Lower lobe of right lung (tissue), 2 donors: ENCODE data around the gene PEMT. TPM values are rescaled to one million over a fixed set of nuclear protein-coding genes. Genes with fewer than 3 reads are reported as not detected.
"Not testable (repeated sequence)": the region's sequence is repeated elsewhere in the genome, so short reads cannot be mapped to it uniquely, and the experiment has no call there.

ENCODE experiments used
- ATAC-seq, 2 donors: fragments of 200-7000 bp; cut with Tn5 transposase; one replicate each; pipeline ENCODE4 v1.9.1; 2020 to 2022; ENCODE audit warnings: mild to moderate bottlenecking in 2 of 2, moderate library complexity in 2 of 2
- DNase-seq: peaks from one replicate; pipeline ENCODE4 v3.0.0-alpha.2; 2020
- H3K27ac ChIP-seq: fragments of 200-600 bp; one replicate; pipeline ENCODE4 v1.8.0; 2022
- H3K27me3 ChIP-seq: fragments of 200-600 bp; one replicate; pipeline ENCODE4 v1.8.0; 2022; ENCODE audit warnings: low read depth
- H3K36me3 ChIP-seq: fragments of 200-600 bp; one replicate; pipeline ENCODE4 v1.8.0; 2022; ENCODE audit warnings: mild to moderate bottlenecking
- H3K4me1 ChIP-seq: fragments of 200-600 bp; one replicate; pipeline ENCODE4 v1.8.0; 2022
- H3K4me3 ChIP-seq: fragments of 200-600 bp; one replicate; pipeline ENCODE4 v1.8.0; 2022; ENCODE audit warnings: mild to moderate bottlenecking
- H3K9me3 ChIP-seq: fragments of 200-600 bp; one replicate; pipeline ENCODE4 v1.8.0; 2022
- intact Hi-C: fragments of 100-400 bp; cut with DNase I; formaldehyde crosslinking; loops from one replicate; pipeline ENCODE4 v1.11.0; 2022
- long read RNA-seq: library from polyadenylated mRNA; unstranded; transcript quantifications from one replicate; pipeline ENCODE4 v2.0.0, GENCODE V29; 2021
- total RNA-seq: library from RNA; stranded (reverse); fragmentation: NEBNext Ultra II Directional; extraction: Animal tissue kit (Norgen Biotek cat#: 25700); gene quantifications from one replicate; pipeline ENCODE4 v1.2.1, GENCODE V29; 2021
- TF ChIP-seq, protein P1 (sequence below): fragments of 200-600 bp; IDR thresholded peaks from one replicate; pipeline ENCODE4 v1.8.0; 2022; ENCODE audit warnings: antibody characterized with exemption, mild to moderate bottlenecking
- donor health status: DM: no; HTN: yes; CAD: no; lungs with severe emphysema.

The PEMT gene, protein sequence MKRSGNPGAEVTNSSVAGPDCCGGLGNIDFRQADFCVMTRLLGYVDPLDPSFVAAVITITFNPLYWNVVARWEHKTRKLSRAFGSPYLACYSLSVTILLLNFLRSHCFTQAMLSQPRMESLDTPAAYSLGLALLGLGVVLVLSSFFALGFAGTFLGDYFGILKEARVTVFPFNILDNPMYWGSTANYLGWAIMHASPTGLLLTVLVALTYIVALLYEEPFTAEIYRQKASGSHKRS
- 20.1 TPM for total RNA-seq
- long read RNA-seq, transcript PEMT-201 (7 exons, 1,013 nt) = major isoform, 17 of 25 reads
- long read RNA-seq, partial matches to known transcripts = 0 of 25 reads
- long read RNA-seq, other reads (novel, unspliced or antisense) = 8 of 25 reads

DNA sequence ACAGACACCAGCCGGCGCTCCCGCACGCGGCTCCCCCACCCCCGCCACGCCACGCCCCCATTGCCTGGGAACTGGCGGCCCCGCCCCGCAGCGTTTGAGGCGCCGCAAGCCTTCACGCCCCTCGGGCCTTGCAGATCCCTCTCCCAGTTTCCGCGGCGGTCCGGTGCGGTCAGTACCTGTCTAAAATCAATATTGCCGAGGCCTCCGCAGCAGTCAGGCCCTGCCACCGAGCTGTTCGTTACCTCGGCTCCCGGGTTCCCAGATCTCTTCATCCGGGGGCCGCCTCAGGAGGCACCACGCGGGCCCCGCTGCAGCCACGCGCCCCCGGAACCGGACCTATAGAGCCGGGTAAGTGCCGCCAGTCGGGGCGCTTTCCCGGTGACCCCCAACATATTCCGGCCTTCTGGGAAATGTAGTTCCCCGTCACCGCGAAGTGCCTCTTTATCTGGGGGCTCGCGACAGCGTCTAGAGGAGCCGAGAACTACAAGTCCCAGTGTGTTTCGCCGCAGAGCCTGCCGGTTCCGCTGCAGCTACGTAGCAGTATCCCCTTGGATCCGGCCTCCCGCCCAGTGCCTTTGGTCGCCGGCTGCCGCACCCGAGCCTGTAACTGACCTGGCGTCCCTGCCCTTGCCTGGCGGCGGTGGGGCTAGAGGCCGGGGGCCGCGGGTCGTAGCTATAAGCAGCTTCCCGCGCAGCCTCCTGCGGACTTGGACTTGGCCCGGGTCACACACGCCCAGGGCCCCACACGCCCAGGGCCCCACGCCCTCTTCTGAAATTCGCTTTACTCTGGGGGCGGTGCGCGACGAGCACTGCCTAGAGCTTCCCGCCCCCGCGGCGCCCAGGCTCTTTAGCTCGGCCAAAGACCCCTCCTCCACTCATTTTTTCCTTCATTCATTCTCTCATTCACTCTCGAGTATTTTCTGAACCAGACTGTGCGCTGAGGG lies at the start of gene PEMT:
PEMT (minus strand) TSS at position 354 of the 944 bp plus-strand sequence; CDS start at position 272, 82 bp downstream.
- Histone ChIP-seq H3K4me1 (peaks cover 26% of the 10 kb centered on the region), H3K9me3 (no peaks in the 10 kb centered on the region), H3K27ac (peak within 1 kb of the TSS; percentile 96), H3K27me3 (no peaks in the 10 kb centered on the region), H3K4me3 (peak within 1 kb of the TSS; percentile 94), H3K36me3 (no peaks in the 10 kb centered on the region)
- TF ChIP-seq, protein P1, sequence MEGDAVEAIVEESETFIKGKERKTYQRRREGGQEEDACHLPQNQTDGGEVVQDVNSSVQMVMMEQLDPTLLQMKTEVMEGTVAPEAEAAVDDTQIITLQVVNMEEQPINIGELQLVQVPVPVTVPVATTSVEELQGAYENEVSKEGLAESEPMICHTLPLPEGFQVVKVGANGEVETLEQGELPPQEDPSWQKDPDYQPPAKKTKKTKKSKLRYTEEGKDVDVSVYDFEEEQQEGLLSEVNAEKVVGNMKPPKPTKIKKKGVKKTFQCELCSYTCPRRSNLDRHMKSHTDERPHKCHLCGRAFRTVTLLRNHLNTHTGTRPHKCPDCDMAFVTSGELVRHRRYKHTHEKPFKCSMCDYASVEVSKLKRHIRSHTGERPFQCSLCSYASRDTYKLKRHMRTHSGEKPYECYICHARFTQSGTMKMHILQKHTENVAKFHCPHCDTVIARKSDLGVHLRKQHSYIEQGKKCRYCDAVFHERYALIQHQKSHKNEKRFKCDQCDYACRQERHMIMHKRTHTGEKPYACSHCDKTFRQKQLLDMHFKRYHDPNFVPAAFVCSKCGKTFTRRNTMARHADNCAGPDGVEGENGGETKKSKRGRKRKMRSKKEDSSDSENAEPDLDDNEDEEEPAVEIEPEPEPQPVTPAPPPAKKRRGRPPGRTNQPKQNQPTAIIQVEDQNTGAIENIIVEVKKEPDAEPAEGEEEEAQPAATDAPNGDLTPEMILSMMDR = no peak
- ATAC-seq (peak; percentile 97 to 98), DNase-seq (peak; percentile 98)
- intact Hi-C loops = no loop called here

DNA sequence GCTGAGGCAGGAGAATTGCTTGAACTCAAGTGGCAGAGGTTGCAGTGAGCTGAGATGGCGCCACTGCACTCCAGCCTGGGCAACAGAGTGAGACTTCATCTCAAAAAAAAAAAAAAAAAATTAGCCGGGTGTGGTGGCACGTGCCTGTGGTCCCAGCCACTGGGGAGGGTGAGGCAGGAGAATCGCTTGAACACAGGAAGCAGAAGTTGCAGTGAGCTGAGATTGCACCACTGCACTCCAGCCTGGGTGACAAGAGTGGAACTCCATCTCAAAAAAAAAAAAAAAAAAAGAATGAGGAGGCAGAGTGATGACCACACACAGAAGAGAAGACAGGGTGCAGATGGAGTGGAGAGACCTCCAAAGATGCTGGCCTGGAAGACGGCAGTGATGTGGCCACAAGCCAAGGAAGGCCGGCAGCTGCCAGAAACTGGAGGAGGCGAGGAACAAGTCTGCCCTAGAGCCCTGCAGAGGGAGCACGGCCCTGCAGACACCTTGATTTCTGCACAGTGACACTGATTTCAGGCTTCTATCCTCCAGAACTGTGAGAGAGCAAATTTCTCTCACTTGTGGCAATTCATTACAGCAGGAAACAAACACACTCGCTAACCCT lies 48.3 kb upstream of the PEMT start:
- H3K27me3 ChIP-seq, H3K4me1 ChIP-seq, H3K27ac ChIP-seq, H3K4me3 ChIP-seq, H3K9me3 ChIP-seq, H3K36me3 ChIP-seq: not testable (repeated sequence)
- ATAC-seq (peak in 1 of 2 donors; percentile 9), DNase-seq (peak; percentile 65)
- intact Hi-C loops = loop anchor here (5.0 kb wide), 1 partner anchor 282 kb away; no protein-coding TSS in a partner anchor

DNA sequence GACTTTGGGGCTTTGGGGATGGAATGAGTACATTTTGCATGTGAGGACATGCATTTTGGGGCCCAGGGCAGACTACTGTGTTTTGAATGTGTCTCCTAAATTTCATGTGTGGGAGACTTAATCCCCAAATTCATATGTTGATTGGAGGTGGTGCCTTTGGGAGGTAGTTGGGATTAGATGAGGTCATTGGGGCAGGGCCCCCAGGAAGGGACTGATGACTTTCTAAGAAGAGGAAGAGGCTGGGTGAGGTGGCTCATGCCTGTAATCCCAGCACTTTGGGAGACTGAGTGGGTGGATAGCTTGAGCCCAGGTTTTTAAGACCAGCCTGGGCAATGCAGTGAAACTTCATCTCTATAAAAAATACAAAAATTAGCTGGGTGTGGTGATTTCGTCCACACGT lies 47.0 kb upstream of the PEMT start:
- H3K36me3 ChIP-seq = no peaks in the 10 kb centered on the region
- no peak overlapping the region for H3K4me3 ChIP-seq
- DNase-seq (no peak), ATAC-seq (no peak)
- H3K4me1 ChIP-seq = peaks cover 3% of the 10 kb centered on the region
- no peak overlapping the region for H3K27ac ChIP-seq
- TF ChIP-seq, protein P1 = no peak
- intact Hi-C loops = loop anchor here (5.0 kb wide), 1 partner anchor 281 kb away; no protein-coding TSS in a partner anchor
- H3K27me3 ChIP-seq = no peaks in the 10 kb centered on the region
- H3K9me3 ChIP-seq = no peaks in the 10 kb centered on the region

GRCh38 chr17:17636272-17636885 lies 44.9 kb upstream of the PEMT start:
- DNase-seq (no peak), ATAC-seq (no peak)
- no peaks in the 10 kb centered on the region for H3K27me3 ChIP-seq
- H3K4me1 ChIP-seq = peaks cover 3% of the 10 kb centered on the region
- TF ChIP-seq, protein P1 = no peak
- no peaks in the 10 kb centered on the region for H3K36me3 ChIP-seq
- no peak overlapping the region for H3K27ac ChIP-seq
- intact Hi-C loops = loop anchor here (5.0 kb wide), 1 partner anchor 279 kb away; no protein-coding TSS in a partner anchor
- H3K4me3 ChIP-seq = no peak overlapping the region
- H3K9me3 ChIP-seq = no peaks in the 10 kb centered on the region

DNA sequence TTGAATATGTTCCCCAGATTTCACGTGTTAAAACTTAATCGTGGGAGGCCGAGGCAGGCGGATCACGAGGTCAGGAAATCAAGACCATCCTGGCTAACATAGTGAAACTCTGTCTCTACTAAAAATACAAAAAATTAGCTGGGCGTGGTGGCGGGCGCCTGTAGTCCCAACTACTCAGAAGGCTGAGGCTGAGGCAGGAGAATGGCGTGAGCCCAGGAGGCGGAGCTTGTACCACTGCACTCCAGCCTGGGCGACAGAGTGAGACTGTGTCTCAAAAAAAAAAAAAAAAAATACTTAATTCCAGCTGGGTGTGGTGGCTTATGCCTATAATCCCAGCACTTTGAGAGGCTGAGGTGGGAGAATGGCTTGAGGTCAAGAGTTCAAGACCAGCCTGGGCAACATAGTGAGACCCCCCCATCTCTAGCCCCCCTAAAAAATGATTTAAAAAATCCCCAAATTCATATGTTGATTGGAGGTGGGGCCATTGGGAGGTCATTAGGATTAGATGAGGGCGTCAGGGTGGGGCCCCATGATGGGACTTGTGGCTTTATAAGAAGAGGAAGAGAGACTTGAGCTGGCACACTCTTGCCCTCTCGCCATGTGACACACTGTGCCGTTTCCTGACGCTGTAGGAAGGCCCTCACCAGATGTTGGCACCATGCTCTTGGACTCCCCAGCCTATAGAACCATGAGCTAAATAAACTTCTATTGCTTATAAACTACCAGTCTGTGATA lies 44.2 kb upstream of the PEMT start:
- H3K36me3 ChIP-seq, H3K4me1 ChIP-seq, H3K4me3 ChIP-seq, H3K27ac ChIP-seq, H3K27me3 ChIP-seq, H3K9me3 ChIP-seq: not testable (repeated sequence)
- intact Hi-C loops = loop anchor here (5.0 kb wide), 1 partner anchor 278 kb away; no protein-coding TSS in a partner anchor
- ATAC-seq (peak; percentile 40 to 71), DNase-seq (peak; percentile 67)
